ENCODE measurements around the gene RPL23.

The RPL23 gene

DNA sequence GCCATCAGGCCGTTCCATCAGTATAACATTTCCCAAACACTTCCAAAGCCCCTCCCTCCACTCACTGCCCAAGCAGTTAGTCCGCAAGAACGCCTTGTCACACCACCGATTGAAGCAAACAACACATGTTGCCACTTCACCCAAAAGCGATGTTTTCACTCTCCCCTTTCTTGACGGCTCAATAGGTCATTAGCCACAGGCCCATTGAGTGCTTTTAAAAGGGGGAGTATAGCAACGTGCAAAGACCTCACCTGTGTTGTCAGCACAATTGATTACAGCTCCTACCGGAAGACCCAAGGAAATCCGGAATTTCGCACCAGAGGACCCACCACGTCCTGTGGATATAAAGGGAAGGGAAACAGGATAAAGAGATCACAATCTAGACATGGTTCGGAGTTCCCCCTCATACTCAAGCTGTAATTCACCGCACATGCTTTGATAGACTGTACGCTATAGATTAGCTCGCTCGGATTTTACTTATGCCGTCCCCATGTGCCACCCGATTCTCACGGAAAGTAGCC is 690 bp downstream of the RPL23 start:
- TF ChIP-seq, protein P1, sequence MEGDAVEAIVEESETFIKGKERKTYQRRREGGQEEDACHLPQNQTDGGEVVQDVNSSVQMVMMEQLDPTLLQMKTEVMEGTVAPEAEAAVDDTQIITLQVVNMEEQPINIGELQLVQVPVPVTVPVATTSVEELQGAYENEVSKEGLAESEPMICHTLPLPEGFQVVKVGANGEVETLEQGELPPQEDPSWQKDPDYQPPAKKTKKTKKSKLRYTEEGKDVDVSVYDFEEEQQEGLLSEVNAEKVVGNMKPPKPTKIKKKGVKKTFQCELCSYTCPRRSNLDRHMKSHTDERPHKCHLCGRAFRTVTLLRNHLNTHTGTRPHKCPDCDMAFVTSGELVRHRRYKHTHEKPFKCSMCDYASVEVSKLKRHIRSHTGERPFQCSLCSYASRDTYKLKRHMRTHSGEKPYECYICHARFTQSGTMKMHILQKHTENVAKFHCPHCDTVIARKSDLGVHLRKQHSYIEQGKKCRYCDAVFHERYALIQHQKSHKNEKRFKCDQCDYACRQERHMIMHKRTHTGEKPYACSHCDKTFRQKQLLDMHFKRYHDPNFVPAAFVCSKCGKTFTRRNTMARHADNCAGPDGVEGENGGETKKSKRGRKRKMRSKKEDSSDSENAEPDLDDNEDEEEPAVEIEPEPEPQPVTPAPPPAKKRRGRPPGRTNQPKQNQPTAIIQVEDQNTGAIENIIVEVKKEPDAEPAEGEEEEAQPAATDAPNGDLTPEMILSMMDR (conservative IDR thresholded peaks at IDR 0.05; ENCODE audit: control insufficient read depth, insufficient read depth, low read depth, low read length), result no peak
- H3K4me3 ChIP-seq (ENCODE audit: control insufficient read depth, low read depth, low read length), result peak overlapping the region; percentile 100
- DNase-seq (ENCODE audit: low read depth), result no peak

DNA sequence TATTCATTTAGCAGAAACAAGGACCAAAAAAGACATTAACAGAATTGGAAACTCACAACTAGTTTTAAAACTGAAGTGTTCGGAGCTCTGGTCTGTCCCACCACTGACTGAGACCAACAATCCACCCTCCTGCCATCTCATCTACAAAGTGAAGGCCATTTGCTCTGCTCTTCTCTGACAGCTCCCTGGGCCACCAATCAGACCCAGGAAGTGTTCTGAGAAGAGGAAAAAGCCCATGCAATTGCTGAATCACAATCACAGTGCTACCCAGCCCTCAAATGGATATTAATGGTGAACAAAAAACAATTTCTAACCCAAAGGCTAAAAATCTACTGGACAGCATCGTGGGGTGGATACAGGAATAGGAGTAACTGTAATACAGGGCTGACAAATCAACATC is 2.1 kb downstream of the RPL23 start:
- DNase-seq (ENCODE audit: low read depth), result peak; percentile 18
- H3K4me3 ChIP-seq (ENCODE audit: control insufficient read depth, low read depth, low read length), result peak overlapping the region; percentile 100

DNA sequence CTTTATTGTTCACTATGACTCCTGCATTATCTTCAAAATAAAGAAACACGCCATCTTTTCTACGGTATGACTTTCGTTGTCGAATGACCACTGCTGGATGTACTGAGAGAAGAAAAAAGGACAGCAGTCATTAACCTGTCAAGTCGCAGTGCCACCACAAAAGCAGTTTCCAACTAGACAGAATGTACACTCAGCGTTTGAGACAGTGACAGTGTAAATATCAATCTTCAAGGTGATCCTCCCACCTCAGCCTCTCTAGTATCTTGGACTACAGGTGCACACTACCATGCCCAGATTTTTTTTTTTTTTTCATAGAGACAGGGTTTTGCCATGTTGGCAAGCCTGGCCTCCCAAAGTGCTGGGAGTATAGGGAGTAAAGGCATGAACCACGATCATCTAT is 3.1 kb downstream of the RPL23 start:
- TF ChIP-seq, protein P1 (conservative IDR thresholded peaks at IDR 0.05; ENCODE audit: control insufficient read depth, insufficient read depth, low read depth, low read length), result no peak
- peak overlapping the region; percentile 100 for H3K4me3 ChIP-seq (ENCODE audit: control insufficient read depth, low read depth, low read length)
- DNase-seq (ENCODE audit: low read depth), result no peak

More for the DNA sequence above, 2.1 kb downstream of the RPL23 start:
- TF ChIP-seq, protein P1 (conservative IDR thresholded peaks at IDR 0.05; ENCODE audit: control insufficient read depth, insufficient read depth, low read depth, low read length), result no peak

DNA sequence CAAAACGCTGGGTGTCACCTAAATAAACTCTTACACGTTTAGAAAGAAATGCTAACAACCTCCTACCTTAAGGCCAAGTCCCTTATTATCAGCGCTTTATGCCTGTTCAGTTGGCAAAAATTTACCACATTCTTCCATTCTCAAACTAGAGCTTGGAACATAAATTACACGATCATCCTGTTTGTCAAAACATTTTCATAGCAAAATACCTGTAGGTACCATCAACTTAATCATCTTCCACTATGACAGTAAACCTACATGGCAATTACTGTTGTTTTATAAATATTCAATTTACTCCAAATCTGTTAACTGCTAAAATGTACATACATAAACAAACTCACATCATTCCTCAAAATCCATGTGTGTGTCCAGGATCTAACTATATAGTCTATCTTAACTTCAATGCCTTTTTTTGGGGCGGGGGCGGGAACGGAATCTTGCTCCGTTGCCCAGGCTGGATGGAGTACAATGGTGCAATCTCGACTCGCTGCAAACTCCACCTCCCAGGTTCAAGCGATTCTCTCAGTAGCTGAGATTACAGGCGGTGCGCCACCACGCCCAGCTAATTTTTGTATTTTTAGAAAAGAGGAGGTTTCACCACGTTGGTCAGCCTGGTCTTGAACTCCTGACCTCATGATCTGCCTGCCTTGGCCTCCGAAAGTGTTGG is 4.4 kb downstream of the RPL23 start:
- H3K4me3 ChIP-seq (ENCODE audit: control insufficient read depth, low read depth, low read length), result no peak overlapping the region
- DNase-seq (ENCODE audit: low read depth), result no peak
- TF ChIP-seq, protein P1 (conservative IDR thresholded peaks at IDR 0.05; ENCODE audit: control insufficient read depth, insufficient read depth, low read depth, low read length), result no peak

DNA sequence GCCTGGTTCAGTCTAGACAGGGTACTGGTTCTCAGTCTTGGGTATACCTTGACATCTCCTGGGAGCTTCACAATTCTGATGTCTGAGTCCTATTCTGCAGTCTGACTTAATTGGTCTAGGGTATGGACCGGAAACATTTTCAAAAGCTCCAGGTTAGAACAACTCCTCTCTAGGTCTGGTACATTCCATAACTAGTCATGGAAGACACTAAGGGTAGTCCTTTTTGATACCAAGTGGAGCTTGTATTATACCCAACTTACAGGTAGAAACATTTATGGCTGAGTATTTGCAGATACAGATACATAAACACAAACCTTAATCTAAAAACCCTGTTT is 5.0 kb downstream of the RPL23 start:
- no peak for DNase-seq (ENCODE audit: low read depth)
- TF ChIP-seq, protein P1 (conservative IDR thresholded peaks at IDR 0.05; ENCODE audit: control insufficient read depth, insufficient read depth, low read depth, low read length), result no peak
- no peak overlapping the region for H3K4me3 ChIP-seq (ENCODE audit: control insufficient read depth, low read depth, low read length)

DNA sequence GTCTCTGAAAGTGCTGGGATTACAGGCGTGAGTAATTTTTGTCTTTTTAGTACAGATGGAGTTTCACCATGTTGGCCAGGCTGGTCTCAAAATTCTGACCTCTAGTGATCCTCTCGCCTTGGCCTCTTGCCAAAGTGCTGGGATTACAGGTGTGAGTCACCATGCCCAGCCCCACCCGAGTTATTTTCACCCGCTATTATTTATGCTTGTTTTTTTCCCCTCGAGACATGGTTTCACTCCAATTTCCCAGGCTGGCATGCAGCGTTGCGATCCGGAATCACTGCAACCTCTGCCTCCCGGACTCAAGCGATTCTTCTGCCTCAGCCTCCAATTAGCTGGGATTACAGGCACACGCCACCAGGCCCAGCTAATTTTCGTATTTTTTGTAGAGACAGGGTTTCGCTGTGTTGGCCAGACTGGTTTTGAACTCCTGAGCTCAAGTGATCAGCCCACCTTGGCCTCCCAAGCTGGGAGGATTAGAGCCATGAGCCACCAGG is 9.2 kb downstream of the RPL23 start:
- peak; percentile 57 for DNase-seq (ENCODE audit: low read depth)
- TF ChIP-seq, protein P1 (conservative IDR thresholded peaks at IDR 0.05; ENCODE audit: control insufficient read depth, insufficient read depth, low read depth, low read length), result no peak
- no peak overlapping the region for H3K4me3 ChIP-seq (ENCODE audit: control insufficient read depth, low read depth, low read length)

All from fibroblast of mammary gland (primary cell).